ENCODE data around the gene AJM1.

Gene AJM1

GRCh38 chr9:136842380-136842948 is at the start of gene AJM1:
AJM1 (plus strand) TSS chr9:136842478; CDS start chr9:136844415, 1,937 bp downstream.
- peak; percentile 73 for TF ChIP-seq ZNF70 (CRISPR knock-in tag; IDR thresholded peaks at IDR 0.05)
- ATAC-seq = peak; percentile 85

GRCh38 chr9:136793086-136793946 is 49.0 kb upstream of the AJM1 start:
- TF ChIP-seq ZFP30 (CRISPR knock-in tag; IDR thresholded peaks at IDR 0.05) = no peak
- no peak for ATAC-seq

GRCh38 chr9:136794281-136794999 is 47.8 kb upstream of the AJM1 start:
- TF ChIP-seq ESRRG (CRISPR knock-in tag; IDR thresholded peaks at IDR 0.05) (no peak), TSHZ2 (CRISPR knock-in tag; IDR thresholded peaks at IDR 0.05) (no peak), PPARA (CRISPR knock-in tag; IDR thresholded peaks at IDR 0.05; ENCODE audit: borderline replicate concordance) (no peak), CSRNP3 (CRISPR knock-in tag; IDR thresholded peaks at IDR 0.05) (no peak), ZC3H10 (CRISPR knock-in tag; IDR thresholded peaks at IDR 0.05) (no peak)
- ATAC-seq = no peak

- ATAC-seq = no peak
- no peak for TF ChIP-seq PATZ1 (CRISPR knock-in tag; IDR thresholded peaks at IDR 0.05; ENCODE audit: borderline replicate concordance)
Measured at GRCh38 chr9:136795000-136795348, 47.3 kb upstream of the AJM1 start.

- no peak for ATAC-seq
- no peak for TF ChIP-seq CREB5 (CRISPR knock-in tag; IDR thresholded peaks at IDR 0.05; ENCODE audit: low read depth)
- no peak for TF ChIP-seq TCF4 (CRISPR knock-in tag; IDR thresholded peaks at IDR 0.05; ENCODE audit: borderline replicate concordance)
- TF ChIP-seq OSR1 (CRISPR knock-in tag; IDR thresholded peaks at IDR 0.05) = no peak
- TF ChIP-seq ZFP3 (CRISPR knock-in tag; IDR thresholded peaks at IDR 0.05) = 0 out of 2 replicates have a peak, but pooled peaks have one; percentile 26
- no peak for TF ChIP-seq ZNF8 (CRISPR knock-in tag; IDR thresholded peaks at IDR 0.05)
- no peak for TF ChIP-seq CSDC2 (CRISPR knock-in tag; IDR thresholded peaks at IDR 0.05)
Measured at GRCh38 chr9:136796238-136796774, 46.0 kb upstream of the AJM1 start, which contains the start of gene CCDC183. CCDC183 (plus strand) TSS chr9:136796338; CDS start chr9:136796398, 60 bp downstream.

All from SK-N-SH treated with all-trans-retinoic acid at 6 μM for 48 hours (cell line).